NK-92 (cell line): ENCODE results near the gene NUDT10.
"Not testable (repeated sequence)": the region's sequence is repeated elsewhere in the genome, so short reads cannot be mapped to it uniquely, and the experiment has no call there.

Source experiments
- DNase-seq: peaks from one replicate; lab custom pipeline; 2025; ENCODE audit not compliant: unreplicated experiment; lab: John Stamatoyannopoulos, UW

The NUDT10 gene

DNA sequence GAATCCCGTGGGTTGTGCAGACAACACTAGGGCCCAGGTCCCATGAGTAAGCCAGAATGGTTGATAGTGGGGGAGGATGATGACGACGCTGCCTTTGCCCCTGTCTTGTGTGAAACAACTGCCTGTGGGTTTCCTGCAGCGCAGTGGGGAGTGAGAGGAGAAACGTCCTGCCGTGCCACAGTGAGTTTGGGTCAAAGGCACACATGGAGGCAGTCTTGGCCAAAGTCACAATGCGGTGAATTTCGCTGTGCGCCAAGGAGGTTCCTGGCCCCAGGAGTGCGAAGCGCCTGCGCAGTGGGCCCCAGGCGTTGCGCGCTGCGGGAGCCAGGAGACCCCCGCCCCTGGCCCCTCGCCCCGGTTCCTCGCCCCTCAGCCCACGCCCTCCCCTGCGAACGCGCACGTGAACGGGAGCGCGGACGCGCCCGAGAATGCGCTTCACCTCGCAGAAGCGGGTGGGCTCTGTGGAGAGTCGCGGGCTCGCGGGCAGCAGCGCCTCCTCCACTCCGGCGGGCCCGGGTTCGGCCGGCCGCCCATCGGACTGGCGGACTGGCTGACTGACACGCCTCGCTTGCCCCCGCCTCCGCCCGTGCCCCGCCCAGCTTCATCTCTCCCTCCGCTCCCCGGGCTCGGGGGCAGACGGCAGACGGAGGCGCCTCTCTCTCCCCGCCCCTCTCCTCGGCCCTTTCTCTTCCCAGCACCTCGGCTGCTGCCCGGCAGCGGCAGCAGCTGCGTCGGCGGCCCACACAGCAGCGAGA is at the start of gene NUDT10:
NUDT10 (plus strand) TSS at position 635 of the 755 bp plus-strand sequence. CDS start 144 bp downstream, outside the sequence.
- DNase-seq: no peak

DNA sequence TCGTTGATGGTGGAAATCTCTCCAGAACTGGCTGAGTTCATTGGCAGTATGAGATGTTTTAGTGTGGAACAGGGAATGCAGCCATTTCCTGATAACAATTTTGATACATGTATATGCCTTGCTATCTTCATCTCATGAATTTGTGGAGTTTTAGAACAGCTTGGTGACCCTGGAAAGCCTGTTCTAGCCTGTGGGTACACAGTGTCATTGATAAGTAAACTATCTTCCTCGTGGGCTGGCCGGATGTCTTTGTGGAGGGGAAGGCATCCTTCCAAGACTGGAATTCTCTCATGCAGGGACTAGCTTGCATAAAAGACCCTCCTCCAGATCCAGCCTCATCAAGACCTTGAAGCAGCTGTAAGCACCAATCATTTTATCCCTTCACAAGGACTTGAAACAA is 40.2 kb upstream of the NUDT10 start:
- no peak for DNase-seq

- DNase-seq: no peak
Measured at GRCh38 chrX:51296138-51296537, 36.5 kb upstream of the NUDT10 start.

DNA sequence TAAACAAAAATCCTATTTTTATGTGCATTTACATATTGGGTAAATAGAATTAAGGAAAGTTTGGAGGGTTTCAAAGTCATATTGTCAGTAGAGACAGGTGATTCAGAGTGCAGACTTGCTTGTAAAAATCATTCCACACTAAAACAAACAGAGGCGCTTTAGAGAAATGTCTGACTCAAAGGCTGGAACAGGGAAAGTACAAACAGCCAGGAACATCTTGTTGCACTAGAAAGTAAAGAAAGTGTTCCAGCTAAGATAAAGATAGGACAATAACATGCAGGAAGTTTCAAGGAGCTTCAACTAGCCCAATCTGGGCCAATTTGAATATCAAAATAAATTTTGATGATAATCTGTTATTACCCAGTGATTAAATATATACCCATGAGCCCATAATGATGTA is 16.4 kb upstream of the NUDT10 start:
- DNase-seq: no peak

DNA sequence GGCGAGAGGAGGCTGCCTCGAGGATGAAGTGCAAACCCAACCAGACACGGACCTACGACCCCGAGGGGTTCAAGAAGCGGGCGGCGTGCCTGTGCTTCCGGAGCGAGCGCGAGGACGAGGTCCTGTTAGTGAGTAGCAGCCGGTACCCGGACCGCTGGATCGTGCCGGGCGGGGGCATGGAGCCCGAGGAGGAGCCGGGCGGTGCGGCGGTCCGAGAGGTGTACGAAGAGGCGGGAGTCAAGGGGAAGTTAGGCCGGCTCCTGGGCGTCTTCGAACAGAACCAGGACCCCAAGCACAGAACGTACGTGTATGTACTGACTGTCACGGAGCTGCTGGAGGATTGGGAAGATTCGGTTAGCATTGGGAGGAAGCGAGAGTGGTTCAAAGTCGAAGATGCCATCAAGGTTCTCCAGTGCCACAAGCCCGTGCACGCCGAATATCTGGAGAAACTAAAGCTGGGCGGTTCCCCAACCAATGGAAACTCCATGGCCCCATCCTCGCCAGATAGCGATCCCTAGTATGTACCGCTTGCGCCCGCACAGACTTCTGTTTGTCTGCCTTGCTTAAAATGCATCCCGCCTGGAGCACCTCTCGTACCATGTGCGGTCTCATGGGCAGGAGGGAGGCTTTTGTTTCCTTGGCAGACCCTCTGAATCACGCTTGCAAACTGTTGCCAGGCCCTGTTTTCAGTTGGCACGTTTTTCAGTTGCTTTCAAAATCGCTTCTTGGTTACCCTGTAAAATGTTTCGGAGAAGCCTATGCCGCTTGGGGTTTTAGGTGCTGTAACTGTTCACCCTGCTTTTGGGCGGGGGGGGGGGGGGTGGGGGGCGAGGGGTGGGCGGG is 542 bp downstream of the NUDT10 start:
- DNase-seq: not testable (repeated sequence)

- no peak for DNase-seq
Measured at GRCh38 chrX:51334276-51334675, 1.7 kb downstream of the NUDT10 start.

DNA sequence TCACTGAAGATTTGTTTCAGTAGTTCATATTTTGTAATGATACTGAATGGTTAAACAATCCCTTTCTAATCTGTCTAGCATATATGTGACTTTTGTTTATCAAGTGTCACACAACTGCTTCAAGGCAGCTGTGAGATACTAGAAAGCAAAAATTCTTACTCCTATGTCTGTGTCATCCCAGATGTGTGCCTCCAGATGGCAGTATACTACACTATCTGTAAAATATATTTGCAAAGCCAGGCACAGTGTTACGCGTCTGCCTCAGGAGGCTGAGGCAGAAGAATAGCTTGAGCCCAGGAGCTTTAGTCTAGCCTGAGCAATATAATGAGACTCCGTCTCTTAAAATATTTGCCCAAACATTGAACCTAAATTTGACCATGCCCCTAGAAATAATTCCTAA is 4.0 kb downstream of the NUDT10 start:
- no peak for DNase-seq

DNA sequence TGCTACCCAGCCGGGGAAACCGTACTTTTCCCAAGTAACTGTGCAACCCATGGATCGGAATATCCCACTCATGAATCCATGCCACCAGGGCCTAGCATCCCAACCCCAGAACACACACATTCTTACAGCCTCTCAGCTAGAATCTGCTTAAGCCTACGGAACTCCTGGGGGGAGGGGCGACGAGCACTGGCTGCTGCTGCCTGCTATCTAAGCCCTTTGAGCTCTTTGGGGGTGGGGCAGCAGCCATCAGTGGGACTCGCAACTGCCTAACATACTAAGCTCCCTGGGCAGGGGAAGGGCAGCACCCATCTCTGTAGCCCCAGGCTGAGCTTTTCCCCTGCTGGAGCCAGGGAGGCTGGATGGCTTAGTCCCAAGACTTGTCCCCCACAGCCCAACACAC is 28.6 kb downstream of the NUDT10 start:
- DNase-seq: no peak

DNA sequence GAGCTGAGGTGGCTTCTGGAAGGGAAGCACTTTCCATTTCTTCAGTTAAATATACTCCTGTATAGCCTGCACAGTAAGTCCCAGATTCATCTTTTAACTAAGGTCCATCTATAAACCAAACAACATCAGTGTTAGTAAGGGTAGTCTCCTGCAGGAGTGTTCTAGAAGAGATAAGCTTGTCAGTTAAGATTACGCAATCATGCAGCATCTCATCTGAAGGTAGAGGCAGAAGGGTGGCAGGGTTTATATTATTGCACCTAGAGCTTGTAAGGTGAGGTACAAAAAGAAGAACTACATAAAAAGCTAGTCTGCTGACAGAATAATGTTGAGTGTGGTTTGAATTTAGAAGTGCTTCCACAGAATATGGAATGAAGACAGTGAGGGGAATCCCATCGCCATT is 44.0 kb downstream of the NUDT10 start:
- no peak for DNase-seq
